WERI-Rb-1 (cell line): ENCODE results near the gene LOC128125822.

Experiments
- DNase-seq: peaks from one replicate; pipeline ENCODE4 v3.0.0-alpha.2; 2020
- H3K27ac ChIP-seq: fragments of 250-450 bp; sonication (Bioruptor Pico); 2 replicates; pipeline ENCODE4 v1.5.1; 2020; ENCODE audit warnings: mild to moderate bottlenecking, moderate library complexity
- H3K27me3 ChIP-seq: fragments of 250-450 bp; sonication (Bioruptor Pico); 2 replicates; pipeline ENCODE4 v1.5.1; 2021; ENCODE audit warnings: mild to moderate bottlenecking, low read depth, moderate library complexity; ENCODE audit not compliant: insufficient read depth, severe bottlenecking
- H3K36me3 ChIP-seq: fragments of 250-450 bp; sonication (Bioruptor Pico); 2 replicates; pipeline ENCODE4 v1.5.1; 2020; ENCODE audit warnings: mild to moderate bottlenecking, moderate library complexity
- H3K4me3 ChIP-seq: 2 replicates; pipeline ENCODE4 v1.5.1; 2011; ENCODE audit warnings: low read depth, mild to moderate bottlenecking, control low read depth, low read length
- H3K9me3 ChIP-seq: fragments of 250-450 bp; sonication (Bioruptor Pico); 2 replicates; pipeline ENCODE4 v1.5.1; 2021; ENCODE audit warnings: mild to moderate bottlenecking, moderate library complexity; ENCODE audit not compliant: severe bottlenecking
- CTCF ChIP-seq: IDR thresholded peaks from 2 replicates; pipeline ENCODE4 v1.5.1; 2011; ENCODE audit warnings: low read depth, mild to moderate bottlenecking, control low read depth, inconsistent platforms, low read length

LOC128125822 gene

GRCh38 chr6:63600136-63600535 lies 27.9 kb downstream of the LOC128125822 start:
- Histone ChIP-seq H3K9me3 (no peaks in the 10 kb centered on the region), H3K27me3 (no peaks in the 10 kb centered on the region), H3K36me3 (no peaks in the 10 kb centered on the region), H3K27ac (no peak overlapping the region), H3K4me3 (no peak overlapping the region)
- DNase-seq: no peak
- TF ChIP-seq CTCF: no peak

- TF ChIP-seq CTCF: no peak
- Histone ChIP-seq H3K27ac (no peak overlapping the region), H3K27me3 (no peaks in the 10 kb centered on the region), H3K4me3 (no peak overlapping the region), H3K9me3 (no peaks in the 10 kb centered on the region), H3K36me3 (no peaks in the 10 kb centered on the region)
- no peak for DNase-seq
Measured at GRCh38 chr6:63609231-63609630, 37.0 kb downstream of the LOC128125822 start.

- DNase-seq: no peak
Measured at GRCh38 chr6:63610944-63611343, 38.7 kb downstream of the LOC128125822 start.

GRCh38 chr6:63611560-63611959 lies 39.3 kb downstream of the LOC128125822 start:
- H3K27ac ChIP-seq: no peak overlapping the region
- no peaks in the 10 kb centered on the region for H3K9me3 ChIP-seq
- H3K36me3 ChIP-seq: no peaks in the 10 kb centered on the region
- TF ChIP-seq CTCF: no peak
- no peak overlapping the region for H3K4me3 ChIP-seq
- no peaks in the 10 kb centered on the region for H3K27me3 ChIP-seq
- no peak for DNase-seq

More at GRCh38 chr6:63610944-63611343, 38.7 kb downstream of the LOC128125822 start:
- H3K9me3 ChIP-seq: no peaks in the 10 kb centered on the region
- H3K36me3 ChIP-seq: no peaks in the 10 kb centered on the region
- H3K27me3 ChIP-seq: no peaks in the 10 kb centered on the region
- TF ChIP-seq CTCF: no peak
- no peak overlapping the region for H3K27ac ChIP-seq
- no peak overlapping the region for H3K4me3 ChIP-seq

- Histone ChIP-seq H3K27me3 (no peaks in the 10 kb centered on the region), H3K9me3 (no peaks in the 10 kb centered on the region), H3K4me3 (no peak overlapping the region), H3K27ac (no peak overlapping the region), H3K36me3 (no peaks in the 10 kb centered on the region)
- DNase-seq: no peak
- no peak for TF ChIP-seq CTCF
Measured at GRCh38 chr6:63615590-63615989, 43.3 kb downstream of the LOC128125822 start.
